GM19025 (cell line): Measurements from ENCODE around the gene CDC5L.

ENCODE experiments used
- ATAC-seq: cut with Tn5 transposase; IDR thresholded peaks from one replicate; pipeline ENCODE4 v1.9.1; 2021; ENCODE audit warnings: mild to moderate bottlenecking, low read depth, moderate library complexity; ENCODE audit not compliant: unreplicated experiment

CDC5L gene

DNA sequence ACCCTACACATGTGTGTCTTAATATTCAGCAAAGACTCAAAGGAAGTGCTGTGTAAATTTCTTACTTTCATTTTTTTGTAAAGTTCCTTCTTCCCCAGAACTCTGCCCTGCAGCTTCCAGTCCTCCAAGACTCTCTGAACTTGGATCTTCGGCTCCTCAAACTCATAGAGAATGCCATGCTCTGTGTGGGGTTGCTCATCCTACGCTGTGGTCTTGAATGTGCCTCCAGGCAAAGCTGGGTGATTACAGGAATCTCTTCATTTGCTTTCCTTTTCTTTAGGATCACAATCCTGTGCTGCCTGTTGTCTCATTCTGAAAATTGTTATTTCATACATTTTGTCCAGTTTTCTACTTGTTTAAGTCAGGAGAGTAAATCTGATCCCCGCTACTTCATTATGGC is 14.5 kb upstream of the CDC5L start:
- ATAC-seq: no peak

DNA sequence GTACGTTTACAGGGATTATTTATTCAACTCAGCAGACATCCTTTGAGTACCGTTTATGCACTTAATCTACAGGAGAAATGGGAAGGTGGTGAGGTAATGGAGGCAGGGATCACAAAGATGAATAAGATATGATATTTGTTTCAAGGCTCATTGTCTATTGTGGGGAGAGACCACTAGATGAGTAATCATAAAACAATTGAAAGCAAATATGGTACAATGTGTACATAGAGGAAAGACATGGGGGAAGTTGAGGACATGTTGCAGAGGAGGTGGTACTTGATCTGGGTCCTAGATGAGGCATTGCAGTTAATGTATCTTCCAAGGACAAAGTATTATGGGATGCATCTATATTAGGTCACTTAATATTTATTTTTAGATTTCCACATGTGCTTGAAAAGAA is 13.7 kb upstream of the CDC5L start:
- no peak for ATAC-seq

DNA sequence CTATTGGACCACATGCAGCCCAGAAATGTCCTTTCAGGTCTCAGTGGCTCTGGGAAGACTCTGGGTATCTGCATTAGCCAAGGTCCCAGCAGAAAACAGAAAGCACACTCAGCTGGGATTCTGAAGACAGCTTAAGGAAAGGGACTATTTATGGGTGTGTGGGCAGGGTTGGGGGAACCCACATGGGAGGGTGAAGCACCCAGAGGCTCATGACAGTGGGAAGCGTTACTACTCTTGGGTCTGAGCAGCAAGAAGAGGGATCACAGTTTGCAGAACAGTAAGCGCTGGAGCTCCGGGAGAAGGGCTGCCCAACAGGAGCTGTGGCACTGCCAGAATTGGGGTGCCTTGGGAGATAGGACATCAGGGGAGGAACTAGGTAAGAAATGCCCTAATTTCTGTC is 12.4 kb upstream of the CDC5L start:
- no peak for ATAC-seq

DNA sequence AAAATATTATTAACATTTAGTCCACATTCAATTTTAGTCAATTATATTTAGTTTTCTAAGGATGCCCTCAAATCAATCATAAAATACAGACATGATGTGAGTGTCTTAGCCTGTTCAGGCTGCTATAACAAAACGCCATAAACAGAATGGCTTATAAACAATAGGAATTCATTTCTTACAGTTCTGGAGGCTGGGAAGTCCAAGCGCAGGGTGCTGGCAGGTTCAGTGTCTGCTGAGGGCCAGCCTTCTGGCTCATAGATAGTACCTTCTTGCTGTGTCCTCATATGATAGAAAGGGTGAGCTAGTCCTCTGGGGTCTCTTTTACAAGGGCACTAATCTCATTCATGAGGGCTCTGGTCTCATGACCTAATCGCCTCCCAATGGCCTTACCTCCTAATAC is 10.0 kb upstream of the CDC5L start:
- ATAC-seq: no peak

DNA sequence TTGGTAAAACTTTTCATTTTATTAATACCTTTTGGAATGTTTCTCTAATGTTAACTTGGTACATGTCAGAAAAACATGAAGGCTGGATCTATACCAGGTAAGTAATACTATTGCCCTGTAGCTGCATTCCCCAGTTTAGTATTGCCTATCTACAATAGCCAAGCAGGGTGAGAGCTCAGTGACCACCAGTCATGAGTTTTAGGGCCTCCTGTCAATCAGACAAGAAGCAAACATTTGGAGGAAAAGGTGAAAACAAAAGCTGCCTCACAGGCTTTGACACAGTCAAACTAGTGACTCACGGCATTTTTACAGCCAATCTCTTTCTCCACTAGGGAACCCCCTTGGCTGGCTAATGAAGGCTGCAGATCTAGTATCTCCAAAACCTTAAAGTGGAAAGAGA is 9.5 kb upstream of the CDC5L start:
- no peak for ATAC-seq

DNA sequence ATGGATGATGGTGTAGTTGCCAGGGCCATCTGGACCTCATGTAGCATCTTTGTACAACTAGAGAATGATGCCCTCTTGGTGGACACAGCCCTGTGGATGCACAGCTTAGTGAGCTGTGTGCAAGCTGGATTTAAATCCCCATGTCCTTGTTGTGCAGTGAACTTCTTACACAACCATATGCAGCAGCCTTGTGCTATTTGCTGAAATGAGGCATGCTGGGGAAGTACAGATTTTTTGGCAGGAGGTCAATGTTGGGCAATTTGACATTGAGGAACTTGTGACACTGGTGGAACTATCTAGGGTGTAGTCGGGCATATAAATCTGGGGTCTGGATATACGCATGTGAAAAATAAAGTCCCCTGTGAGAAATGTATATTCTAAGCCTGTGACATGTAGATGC is 5.8 kb upstream of the CDC5L start:
- no peak for ATAC-seq

DNA sequence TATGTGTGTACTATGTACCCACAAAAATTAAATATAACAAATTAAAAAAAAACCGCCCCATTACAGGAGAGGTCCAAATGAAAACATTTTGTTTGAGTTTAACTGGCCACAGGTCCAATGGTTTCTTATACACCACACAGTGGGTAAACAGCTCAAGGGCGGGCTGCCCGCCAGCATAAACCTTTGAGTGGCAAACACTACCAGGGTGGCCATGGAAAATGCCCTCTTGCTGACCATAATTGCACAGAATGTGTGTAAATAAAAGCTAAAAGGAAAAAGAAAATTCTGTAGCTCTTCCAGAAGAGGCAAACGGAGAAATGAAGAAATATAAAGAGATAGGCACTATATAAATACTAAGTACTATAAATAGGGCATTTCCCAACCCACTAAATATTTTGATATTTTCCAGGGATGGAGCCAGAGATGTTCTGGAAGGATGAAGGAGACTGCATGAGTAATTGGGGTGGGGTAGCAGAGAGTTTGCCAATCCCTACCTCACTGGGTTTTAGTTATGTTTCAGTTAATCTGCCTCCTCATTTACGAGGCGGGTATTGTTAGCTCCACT is 1.1 kb upstream of the CDC5L start:
- no peak for ATAC-seq

DNA sequence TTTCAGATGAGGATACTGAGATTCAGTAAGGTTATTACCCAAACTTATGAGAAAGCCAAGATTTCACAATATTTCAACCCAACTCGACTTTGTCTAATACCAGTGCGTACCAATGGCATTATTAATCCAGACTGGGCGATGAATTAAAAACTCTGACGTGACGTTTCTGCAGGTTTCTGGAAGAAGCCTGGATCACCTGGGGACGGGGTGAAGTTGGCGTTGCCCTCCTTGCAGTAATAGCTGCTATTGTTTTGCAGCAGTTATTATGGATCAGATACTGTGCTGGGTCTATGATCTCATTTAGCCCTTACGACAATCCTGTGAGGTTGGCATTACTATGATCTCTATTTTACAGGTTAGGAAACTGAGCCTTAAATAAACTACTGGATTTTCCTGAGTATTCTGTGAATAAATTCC is 569 bp upstream of the CDC5L start:
- no peak for ATAC-seq

DNA sequence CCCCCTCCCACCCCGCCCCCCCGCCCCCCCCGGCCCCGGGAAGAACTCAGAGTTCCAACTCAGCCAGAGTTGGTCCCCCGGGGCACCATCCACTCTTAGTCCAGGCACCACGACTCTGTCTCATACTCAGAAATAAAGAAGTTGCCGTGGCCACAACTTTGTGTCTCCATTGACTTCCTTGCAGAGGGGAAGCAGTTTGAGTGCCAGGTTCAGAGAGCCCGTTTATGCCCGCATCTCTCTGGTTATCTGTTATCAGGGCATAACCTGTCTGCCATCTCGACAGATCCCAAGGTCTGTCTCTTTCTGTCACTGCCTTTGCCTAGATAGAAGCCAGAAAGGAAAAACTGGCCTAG is 605 bp downstream of the CDC5L start:
- ATAC-seq: no peak

DNA sequence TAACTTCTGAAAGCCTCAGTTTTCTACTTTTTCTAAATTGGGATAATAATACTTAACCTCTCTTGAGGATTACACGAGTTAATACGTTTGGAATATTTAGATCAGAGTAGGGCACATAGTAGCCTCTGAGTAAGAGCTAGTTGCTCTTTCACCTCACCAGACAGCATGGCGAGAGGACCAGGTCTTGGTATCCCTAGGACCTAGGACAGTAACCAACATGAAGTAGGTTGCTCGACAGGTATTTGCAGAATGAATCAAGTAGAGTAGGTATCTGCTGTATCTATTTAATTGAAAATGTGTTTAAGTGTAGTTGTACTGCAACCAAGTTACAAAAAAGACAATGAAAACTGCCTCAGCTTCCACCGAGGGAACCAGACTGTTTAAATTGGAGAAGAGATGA is 1.4 kb downstream of the CDC5L start:
- no peak for ATAC-seq

DNA sequence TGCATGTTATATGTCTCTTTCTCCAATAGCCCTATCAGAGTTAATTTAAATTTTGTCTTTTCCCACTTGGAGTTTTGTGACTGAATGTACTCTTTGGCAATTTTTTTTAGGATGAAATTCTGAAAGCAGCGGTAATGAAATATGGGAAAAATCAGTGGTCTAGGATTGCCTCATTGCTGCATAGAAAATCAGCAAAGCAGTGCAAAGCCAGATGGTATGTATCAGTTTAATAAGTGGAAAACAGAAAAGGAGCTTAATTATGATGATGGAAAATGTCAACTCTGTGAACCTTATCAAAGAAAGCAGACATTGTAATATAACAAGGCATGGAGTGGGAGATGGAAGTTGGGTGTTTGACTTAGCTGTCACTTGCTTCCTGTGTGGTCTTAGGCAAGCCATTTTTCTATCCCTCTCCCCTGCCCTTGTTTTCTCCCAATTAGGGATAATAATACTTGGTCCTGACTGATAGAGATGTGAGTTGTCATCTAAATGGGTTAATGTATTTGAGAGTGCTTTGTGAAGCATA is 2.7 kb downstream of the CDC5L start:
- no peak for ATAC-seq

DNA sequence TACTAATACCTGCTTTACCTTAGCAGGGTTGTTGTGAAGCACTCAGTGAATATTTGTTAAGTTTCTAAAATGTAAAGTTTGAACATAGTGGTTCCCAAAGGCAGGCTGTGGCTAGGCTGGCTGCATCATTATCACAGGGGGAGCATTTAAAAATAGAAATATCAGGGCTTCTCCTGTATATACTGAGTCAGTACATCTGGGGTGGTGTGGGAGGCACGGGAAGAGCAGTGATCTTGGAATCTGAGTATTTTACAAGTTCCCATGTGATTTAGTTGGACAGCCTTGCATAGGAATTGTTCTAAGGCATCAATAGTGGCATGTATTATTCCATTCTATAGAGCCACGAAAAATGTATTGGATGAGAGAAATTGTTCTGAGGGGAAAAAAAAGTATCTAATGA is 8.0 kb downstream of the CDC5L start:
- no peak for ATAC-seq

DNA sequence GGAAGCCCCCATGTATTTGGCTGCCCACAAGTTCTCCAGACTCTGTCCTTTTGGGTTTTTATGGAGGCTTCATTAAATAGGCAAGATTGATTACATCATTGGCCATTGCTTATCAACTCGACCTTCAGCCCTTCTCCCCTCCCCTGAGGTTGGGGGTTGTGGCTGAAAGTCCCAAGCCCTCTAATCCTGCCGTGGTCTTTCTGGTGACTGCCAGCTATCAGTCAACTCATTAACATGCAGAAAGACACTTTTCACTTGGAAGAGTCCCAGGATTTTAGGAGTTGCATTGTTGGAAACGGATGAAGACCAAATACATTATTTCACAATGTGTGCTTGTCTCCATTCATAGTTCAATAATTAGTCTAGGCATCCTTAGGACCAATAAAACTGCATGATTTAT is 9.5 kb downstream of the CDC5L start:
- no peak for ATAC-seq

DNA sequence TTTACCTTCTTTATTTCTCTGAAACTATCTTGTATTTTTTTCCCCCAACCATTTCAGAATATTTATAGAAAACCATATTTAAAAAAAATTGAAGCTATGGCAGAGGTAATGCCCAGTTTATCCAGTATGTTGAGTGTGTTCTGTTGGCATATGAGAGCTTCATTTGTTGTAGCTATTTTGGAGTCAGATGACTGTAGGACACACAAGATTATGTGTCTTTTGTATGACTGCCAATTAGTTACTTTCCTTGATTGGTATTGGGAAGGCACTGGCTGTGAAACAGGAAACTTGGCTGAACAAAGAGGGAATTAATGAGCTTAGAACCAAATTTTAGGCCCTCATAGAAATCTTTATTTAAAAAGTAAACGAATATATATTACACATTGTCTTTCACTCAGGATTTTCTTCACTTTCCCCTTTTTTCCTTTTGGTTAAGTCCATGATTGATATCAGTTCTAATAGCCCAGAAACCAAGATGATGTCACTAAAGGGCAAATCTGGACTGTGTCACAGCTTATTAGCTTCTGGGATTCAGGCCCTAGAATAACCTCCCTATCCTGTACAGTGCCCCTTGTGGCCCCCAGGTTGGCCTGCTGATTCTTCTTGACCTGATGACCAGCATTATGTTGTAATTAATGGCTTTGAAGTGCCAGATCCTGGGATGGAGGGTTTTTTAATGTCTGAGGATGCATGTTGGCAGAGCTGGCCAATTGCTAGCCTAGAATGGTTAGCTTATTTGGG is 10.1 kb downstream of the CDC5L start:
- ATAC-seq: no peak

DNA sequence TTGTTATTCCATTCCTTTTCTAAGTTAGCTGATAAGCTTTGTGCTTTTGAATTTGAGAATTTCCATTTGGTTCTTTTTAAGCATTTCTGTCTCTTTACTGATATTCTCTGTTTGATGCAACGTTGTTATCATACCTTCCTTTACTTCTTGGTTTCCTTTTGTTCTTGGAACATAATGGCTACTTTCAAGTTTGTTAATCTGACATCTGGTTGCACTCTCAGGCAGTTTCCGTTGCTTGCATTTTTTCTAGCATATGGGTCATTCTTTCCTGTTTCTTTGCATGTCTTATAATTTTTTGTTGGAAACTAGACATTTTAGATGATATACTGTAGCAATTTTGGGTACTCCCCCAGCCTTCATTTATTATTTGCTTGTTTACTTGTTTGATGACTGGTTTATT is 12.5 kb downstream of the CDC5L start:
- ATAC-seq: no peak

DNA sequence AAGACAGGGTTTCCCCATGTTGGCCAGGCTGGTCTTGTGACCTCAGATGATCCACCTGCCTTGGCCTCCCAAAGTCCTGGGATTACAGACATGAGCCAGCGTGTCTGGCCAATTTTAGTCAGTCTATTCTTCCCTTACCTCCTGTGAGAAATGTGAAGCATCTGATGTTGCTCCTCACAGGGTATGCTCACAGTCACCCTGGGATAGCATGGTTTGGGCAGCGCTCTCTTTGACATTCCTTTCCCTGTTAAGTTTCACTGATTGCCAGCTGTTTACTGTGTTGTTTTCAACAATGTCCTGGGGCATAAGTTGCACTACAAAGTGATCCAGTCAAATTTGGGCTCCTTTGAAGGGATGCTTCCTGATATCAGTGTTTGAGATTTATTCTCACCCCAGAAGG is 13.1 kb downstream of the CDC5L start:
- ATAC-seq: no peak

DNA sequence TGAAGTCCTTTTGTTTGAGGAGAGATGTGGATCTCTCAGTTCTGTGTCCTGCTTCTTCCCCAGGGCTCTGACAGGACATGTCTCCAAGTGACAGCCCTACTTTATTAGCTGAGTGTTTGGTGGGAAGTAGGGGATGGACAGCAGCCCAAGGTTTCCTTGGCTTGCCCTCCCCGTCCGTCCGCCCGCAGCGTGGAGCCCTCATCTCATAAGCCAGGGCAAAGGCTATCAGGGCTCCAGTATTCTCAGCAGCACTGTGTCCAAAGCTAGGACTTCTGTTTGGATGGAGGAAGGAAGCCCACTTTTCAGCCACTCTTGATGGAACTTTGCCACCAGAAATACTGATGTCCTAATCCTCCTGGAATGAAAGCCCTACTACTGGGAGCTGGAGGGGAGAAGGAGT is 13.6 kb downstream of the CDC5L start:
- no peak for ATAC-seq

DNA sequence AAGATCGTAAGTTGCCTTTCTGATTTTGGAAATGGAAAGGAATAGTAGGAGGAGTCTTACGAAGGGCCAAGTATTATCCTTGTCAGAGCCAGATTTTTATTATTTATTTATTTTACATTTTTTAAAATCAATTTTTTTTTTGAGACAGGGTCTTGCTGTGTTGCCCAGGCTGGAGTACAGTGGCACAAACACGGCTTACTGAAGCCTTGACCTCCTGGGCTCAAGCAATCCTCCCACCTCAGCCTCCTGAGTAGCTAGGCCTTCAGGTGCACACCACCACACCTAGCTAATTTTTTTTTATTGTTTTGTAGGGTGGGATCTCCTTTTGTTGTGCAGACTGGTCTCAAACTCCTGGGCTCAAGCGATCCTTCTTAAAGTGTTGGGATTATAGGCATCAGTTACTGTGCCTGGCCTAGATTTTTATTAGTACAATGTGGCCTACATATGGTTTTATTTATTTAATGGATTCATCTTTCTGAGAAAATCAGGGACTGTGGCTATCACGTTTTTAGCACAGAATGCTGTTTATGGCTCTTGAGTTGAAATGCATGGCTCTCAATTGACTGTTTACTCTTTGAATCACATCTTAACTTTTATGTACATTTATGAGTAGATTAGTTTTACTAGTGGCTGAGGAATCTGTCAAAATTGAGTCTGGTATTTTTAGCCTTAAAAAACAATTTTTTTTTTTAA is 16.7 kb downstream of the CDC5L start:
- ATAC-seq: no peak

DNA sequence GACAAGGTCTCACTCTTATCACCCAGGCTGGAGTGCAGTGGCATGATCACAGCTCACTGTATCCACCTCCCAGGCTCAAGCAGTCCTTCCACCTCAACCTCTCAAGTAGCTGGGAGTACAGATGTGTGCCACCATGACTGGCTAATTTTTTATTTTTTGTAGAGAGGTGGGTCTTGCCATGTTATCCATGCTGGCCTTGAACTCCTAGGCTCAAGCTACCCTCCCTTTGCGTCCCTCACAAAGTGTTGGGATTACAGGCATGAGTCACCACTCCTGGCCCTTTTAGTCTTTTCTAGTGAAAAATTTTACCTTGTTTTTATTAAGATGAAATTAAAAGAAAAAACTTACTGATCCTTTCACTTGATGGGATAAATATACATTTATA is 17.2 kb downstream of the CDC5L start:
- ATAC-seq: no peak

DNA sequence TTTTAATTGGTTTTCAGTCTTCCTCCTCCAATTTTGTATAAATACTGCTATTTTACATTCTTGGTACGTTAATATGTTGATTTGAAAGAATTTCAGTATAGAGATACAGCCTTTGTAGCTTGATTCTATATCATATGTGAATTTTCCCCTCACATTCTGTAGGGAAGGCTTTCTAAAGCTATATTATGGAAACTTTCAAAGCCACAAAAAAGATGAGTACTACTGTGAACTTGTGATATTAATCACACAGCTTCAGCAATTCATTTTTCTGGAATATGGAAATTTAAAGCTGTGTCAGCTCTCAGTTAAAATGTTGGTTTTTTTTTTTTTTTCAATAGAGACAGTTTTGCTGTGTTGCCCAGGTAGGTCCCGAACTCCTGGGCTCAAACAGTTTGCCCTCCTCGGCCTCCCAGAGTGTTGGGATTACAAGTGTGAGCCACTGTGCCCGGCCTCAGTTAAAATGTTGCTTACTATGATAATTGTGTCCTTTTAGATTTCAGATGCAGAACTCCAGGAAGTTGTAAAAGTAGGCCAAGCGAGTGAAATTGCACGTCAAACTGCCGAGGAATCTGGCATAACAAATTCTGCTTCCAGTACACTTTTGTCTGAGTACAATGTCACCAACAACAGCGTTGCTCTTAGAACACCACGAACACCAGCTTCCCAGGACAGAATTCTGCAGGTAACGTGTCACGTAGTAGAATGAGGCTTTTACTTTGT is 20.6 kb downstream of the CDC5L start:
- ATAC-seq: no peak

DNA sequence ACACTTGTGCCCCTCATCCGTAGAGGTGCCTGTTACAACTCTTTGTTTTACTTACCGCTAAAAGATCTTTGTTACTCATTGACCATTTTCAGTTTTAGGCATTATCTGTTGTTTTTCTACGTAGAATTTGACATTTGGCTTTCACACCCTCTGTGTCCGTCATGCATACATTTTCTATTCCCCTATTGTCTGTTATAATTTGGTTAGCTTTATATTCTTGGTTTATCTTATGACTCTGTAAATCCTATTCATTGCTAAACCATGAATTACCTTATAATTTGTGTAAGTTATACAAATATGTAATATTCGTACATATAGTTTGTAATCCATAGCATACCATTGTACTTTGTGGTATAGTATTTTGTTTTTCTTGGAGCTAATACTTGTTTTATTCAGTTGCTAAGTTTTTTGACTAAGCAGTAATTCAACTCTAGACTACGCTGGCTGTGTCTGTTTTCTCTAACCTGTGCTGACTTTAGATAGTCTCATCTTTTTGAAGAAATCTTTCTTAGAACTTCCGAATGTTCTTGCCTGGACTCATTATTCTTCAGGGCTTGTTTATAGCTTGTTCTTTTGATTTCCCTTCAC is 21.8 kb downstream of the CDC5L start:
- no peak for ATAC-seq
